GM19467 (cell line): ENCODE measurements around the gene KRTAP3-2.

Source experiments
- ATAC-seq: cut with Tn5 transposase; IDR thresholded peaks from one replicate; pipeline ENCODE4 v1.9.1; 2021; ENCODE audit warnings: mild to moderate bottlenecking, moderate library complexity; ENCODE audit not compliant: unreplicated experiment

KRTAP3-2 gene

GRCh38 chr17:40974366-40974765, 25.3 kb downstream of the KRTAP3-2 start:
- ATAC-seq: no peak

GRCh38 chr17:40967582-40967981, 32.1 kb downstream of the KRTAP3-2 start:
- ATAC-seq: no peak

GRCh38 chr17:40966848-40967247, 32.9 kb downstream of the KRTAP3-2 start, which contains the start of gene KRT39:
Gene KRT39, minus strand, starts transcription at chr17:40966948. Its CDS starts 92 bp downstream, at chr17:40966856.
- ATAC-seq: no peak

GRCh38 chr17:40963838-40964237, 35.9 kb downstream of the KRTAP3-2 start:
- no peak for ATAC-seq

- ATAC-seq: no peak
Measured at GRCh38 chr17:40962059-40962561, 37.6 kb downstream of the KRTAP3-2 start.

GRCh38 chr17:40961591-40961990, 38.1 kb downstream of the KRTAP3-2 start:
- no peak for ATAC-seq

GRCh38 chr17:40960144-40960543, 39.6 kb downstream of the KRTAP3-2 start:
- no peak for ATAC-seq

GRCh38 chr17:40958086-40958953, 41.4 kb downstream of the KRTAP3-2 start:
- no peak for ATAC-seq

GRCh38 chr17:40956401-40957254, 43.1 kb downstream of the KRTAP3-2 start:
- no peak for ATAC-seq

- no peak for ATAC-seq
Measured at GRCh38 chr17:40953881-40954280, 45.8 kb downstream of the KRTAP3-2 start.

- ATAC-seq: no peak
Measured at GRCh38 chr17:40952661-40953060, 47.0 kb downstream of the KRTAP3-2 start.

- no peak for ATAC-seq
Measured at GRCh38 chr17:40952154-40952553, 47.6 kb downstream of the KRTAP3-2 start.

GRCh38 chr17:40951011-40951622, 48.6 kb downstream of the KRTAP3-2 start:
- ATAC-seq: no peak

GRCh38 chr17:40950176-40950575, 49.5 kb downstream of the KRTAP3-2 start:
- ATAC-seq: no peak

- ATAC-seq: no peak
Measured at GRCh38 chr17:40949418-40949817, 50.3 kb downstream of the KRTAP3-2 start.
